ENCODE results near the gene MARCO. TPM values are rescaled to one million over a fixed set of nuclear protein-coding genes. Genes with fewer than 3 reads are reported as not detected.
"Not testable (repeated sequence)": the region's sequence is repeated elsewhere in the genome, so short reads cannot be mapped to it uniquely, and the experiment has no call there.

The MARCO gene
- total RNA-seq, 1 donor: not detected

DNA sequence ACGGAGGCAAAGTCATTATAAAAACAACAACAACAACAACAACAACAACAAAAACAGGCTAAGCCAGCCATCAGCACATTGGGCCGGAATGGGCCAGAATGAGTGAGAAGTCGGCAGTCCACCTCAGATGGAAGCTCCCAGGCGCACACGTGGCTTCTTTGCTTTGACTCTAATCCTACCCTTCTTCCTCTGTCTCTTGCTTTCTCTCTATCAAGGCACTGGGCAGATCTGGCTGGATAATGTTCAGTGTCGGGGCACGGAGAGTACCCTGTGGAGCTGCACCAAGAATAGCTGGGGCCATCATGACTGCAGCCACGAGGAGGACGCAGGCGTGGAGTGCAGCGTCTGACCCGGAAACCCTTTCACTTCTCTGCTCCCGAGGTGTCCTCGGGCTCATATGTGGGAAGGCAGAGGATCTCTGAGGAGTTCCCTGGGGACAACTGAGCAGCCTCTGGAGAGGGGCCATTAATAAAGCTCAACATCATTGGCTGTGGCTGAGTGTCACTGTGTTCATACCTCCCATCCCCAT, 52.2 kb downstream of the MARCO start:
- Histone ChIP-seq H3K36me3 (ENCODE audit: insufficient read depth, low read length) (no peaks in the 10 kb centered on the region), H3K4me1 (ENCODE audit: insufficient read depth, low read length) (no peaks in the 10 kb centered on the region), H3K27me3 (ENCODE audit: insufficient read depth, low read length) (no peaks in the 10 kb centered on the region), H3K4me2 (ENCODE audit: insufficient read depth, low read length) (no peak overlapping the region), H3K4me3 (ENCODE audit: insufficient read depth, low read length) (no peak overlapping the region), H3K27ac (ENCODE audit: low read depth, low read length) (no peak overlapping the region), H4K20me1 (ENCODE audit: insufficient read depth, low read length) (no peaks in the 10 kb centered on the region), H3K9me3 (ENCODE audit: low read depth, low read length) (no peaks in the 10 kb centered on the region), H2AFZ (ENCODE audit: low read length) (no peak overlapping the region), H3K79me2 (ENCODE audit: insufficient read depth, low read length) (no peaks in the 10 kb centered on the region)
- no peak for DNase-seq (ENCODE audit: insufficient read length, low spot score, missing footprints)
- TF ChIP-seq, protein P1, sequence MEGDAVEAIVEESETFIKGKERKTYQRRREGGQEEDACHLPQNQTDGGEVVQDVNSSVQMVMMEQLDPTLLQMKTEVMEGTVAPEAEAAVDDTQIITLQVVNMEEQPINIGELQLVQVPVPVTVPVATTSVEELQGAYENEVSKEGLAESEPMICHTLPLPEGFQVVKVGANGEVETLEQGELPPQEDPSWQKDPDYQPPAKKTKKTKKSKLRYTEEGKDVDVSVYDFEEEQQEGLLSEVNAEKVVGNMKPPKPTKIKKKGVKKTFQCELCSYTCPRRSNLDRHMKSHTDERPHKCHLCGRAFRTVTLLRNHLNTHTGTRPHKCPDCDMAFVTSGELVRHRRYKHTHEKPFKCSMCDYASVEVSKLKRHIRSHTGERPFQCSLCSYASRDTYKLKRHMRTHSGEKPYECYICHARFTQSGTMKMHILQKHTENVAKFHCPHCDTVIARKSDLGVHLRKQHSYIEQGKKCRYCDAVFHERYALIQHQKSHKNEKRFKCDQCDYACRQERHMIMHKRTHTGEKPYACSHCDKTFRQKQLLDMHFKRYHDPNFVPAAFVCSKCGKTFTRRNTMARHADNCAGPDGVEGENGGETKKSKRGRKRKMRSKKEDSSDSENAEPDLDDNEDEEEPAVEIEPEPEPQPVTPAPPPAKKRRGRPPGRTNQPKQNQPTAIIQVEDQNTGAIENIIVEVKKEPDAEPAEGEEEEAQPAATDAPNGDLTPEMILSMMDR (IDR thresholded peaks at IDR 0.05; ENCODE audit: extremely low read depth, low read depth, low read length): no peak

DNA sequence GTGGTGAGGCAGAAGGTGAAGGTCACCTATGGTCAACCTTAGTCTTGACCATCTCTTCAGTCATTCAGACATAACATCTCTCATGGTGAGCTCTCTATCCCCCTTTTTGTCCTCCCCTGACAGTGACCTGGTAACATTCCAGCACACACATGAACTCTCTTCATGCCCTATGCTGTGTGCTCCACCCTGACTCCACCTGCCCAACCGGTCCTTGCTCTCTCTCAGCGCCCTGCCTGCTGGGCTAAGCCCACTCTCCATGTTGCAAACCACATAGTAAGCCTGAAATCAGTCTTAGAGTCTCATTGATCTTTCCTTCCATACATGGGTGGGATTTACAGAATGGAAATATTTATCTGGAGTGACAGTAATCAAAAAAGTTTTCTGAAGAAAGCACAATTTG, 52.8 kb downstream of the MARCO start:
- no peak overlapping the region for H2AFZ ChIP-seq (ENCODE audit: low read length)

DNA sequence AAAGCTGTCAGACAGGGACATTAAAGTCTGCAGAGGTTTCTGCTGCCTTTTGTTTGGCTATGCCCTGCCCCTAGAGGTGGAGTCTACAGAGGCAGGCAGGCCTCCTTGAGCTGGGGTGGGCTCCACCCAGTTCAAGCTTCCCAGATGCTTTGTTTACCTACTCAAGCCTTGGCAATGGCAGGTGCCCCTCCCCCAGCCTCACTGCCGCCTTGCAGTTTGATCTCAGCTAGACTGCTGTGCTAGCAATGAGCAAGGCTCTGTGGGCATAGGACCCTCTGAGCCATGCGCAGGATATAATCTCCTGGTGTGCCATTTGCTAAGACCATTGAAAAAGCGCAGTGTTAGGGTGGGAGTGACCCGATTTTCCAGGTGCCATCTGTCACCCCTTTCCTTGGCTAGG, 61.9 kb downstream of the MARCO start:
- not testable (repeated sequence) for H3K79me2 ChIP-seq (ENCODE audit: insufficient read depth, low read length); H2AFZ ChIP-seq (ENCODE audit: low read length); DNase-seq (ENCODE audit: insufficient read length, low spot score, missing footprints); H3K4me2 ChIP-seq (ENCODE audit: insufficient read depth, low read length); H4K20me1 ChIP-seq (ENCODE audit: insufficient read depth, low read length); H3K9me3 ChIP-seq (ENCODE audit: low read depth, low read length); H3K4me3 ChIP-seq (ENCODE audit: insufficient read depth, low read length); H3K27ac ChIP-seq (ENCODE audit: low read depth, low read length); H3K27me3 ChIP-seq (ENCODE audit: insufficient read depth, low read length); H3K36me3 ChIP-seq (ENCODE audit: insufficient read depth, low read length); H3K4me1 ChIP-seq (ENCODE audit: insufficient read depth, low read length)

More for the DNA sequence above, 52.8 kb downstream of the MARCO start:
- no peaks in the 10 kb centered on the region for H3K36me3 ChIP-seq (ENCODE audit: insufficient read depth, low read length)
- TF ChIP-seq, protein P1 (IDR thresholded peaks at IDR 0.05; ENCODE audit: extremely low read depth, low read depth, low read length): no peak
- H3K4me2 ChIP-seq (ENCODE audit: insufficient read depth, low read length): no peak overlapping the region
- H3K4me3 ChIP-seq (ENCODE audit: insufficient read depth, low read length): no peak overlapping the region
- H3K27ac ChIP-seq (ENCODE audit: low read depth, low read length): no peak overlapping the region
- H3K27me3 ChIP-seq (ENCODE audit: insufficient read depth, low read length): no peaks in the 10 kb centered on the region
- H4K20me1 ChIP-seq (ENCODE audit: insufficient read depth, low read length): no peaks in the 10 kb centered on the region
- no peaks in the 10 kb centered on the region for H3K4me1 ChIP-seq (ENCODE audit: insufficient read depth, low read length)
- no peaks in the 10 kb centered on the region for H3K79me2 ChIP-seq (ENCODE audit: insufficient read depth, low read length)
- DNase-seq (ENCODE audit: insufficient read length, low spot score, missing footprints): no peak
- no peaks in the 10 kb centered on the region for H3K9me3 ChIP-seq (ENCODE audit: low read depth, low read length)

DNA sequence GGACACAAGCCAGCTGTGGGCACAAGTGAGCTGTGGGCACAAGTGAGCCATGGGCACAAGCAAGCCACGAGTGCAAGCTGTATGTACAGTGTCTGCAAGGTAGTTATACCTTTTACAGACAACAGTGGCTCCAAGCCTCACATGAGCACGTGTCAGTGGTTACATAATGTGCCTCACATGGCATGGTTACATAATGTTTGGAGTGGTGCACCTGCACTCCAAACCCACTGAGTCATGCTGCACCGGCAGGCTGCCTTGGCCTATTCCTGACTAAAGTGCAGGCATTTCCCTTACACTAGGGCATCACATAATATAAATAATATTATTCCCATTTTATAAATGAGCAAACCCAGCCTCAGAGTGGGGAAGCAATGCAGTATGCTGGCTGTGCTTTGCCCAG, 62.6 kb downstream of the MARCO start:
- no peak for DNase-seq (ENCODE audit: insufficient read length, low spot score, missing footprints)
- H3K4me2 ChIP-seq (ENCODE audit: insufficient read depth, low read length): no peak overlapping the region
- H3K4me3 ChIP-seq (ENCODE audit: insufficient read depth, low read length): no peak overlapping the region
- H3K4me1 ChIP-seq (ENCODE audit: insufficient read depth, low read length): no peaks in the 10 kb centered on the region
- H3K79me2 ChIP-seq (ENCODE audit: insufficient read depth, low read length): no peaks in the 10 kb centered on the region
- no peaks in the 10 kb centered on the region for H3K36me3 ChIP-seq (ENCODE audit: insufficient read depth, low read length)
- no peaks in the 10 kb centered on the region for H3K9me3 ChIP-seq (ENCODE audit: low read depth, low read length)
- H4K20me1 ChIP-seq (ENCODE audit: insufficient read depth, low read length): no peaks in the 10 kb centered on the region
- H3K27me3 ChIP-seq (ENCODE audit: insufficient read depth, low read length): peaks cover 5% of the 10 kb centered on the region
- H2AFZ ChIP-seq (ENCODE audit: low read length): no peak overlapping the region
- H3K27ac ChIP-seq (ENCODE audit: low read depth, low read length): no peak overlapping the region
- TF ChIP-seq, protein P1 (IDR thresholded peaks at IDR 0.05; ENCODE audit: extremely low read depth, low read depth, low read length): no peak

Measured in osteoblast (primary cell).